CD4-positive, alpha-beta T cell treated with Interleukin-17A for 1 hour (primary cell): ENCODE measurements around the gene VPS26B.
"Not testable (repeated sequence)": the region's sequence is repeated elsewhere in the genome, so short reads cannot be mapped to it uniquely, and the experiment has no call there.

Experiments used
- DNase-seq: peaks from one replicate; pipeline ENCODE4 v3.0.0-alpha.2; 2020

The VPS26B gene

DNA sequence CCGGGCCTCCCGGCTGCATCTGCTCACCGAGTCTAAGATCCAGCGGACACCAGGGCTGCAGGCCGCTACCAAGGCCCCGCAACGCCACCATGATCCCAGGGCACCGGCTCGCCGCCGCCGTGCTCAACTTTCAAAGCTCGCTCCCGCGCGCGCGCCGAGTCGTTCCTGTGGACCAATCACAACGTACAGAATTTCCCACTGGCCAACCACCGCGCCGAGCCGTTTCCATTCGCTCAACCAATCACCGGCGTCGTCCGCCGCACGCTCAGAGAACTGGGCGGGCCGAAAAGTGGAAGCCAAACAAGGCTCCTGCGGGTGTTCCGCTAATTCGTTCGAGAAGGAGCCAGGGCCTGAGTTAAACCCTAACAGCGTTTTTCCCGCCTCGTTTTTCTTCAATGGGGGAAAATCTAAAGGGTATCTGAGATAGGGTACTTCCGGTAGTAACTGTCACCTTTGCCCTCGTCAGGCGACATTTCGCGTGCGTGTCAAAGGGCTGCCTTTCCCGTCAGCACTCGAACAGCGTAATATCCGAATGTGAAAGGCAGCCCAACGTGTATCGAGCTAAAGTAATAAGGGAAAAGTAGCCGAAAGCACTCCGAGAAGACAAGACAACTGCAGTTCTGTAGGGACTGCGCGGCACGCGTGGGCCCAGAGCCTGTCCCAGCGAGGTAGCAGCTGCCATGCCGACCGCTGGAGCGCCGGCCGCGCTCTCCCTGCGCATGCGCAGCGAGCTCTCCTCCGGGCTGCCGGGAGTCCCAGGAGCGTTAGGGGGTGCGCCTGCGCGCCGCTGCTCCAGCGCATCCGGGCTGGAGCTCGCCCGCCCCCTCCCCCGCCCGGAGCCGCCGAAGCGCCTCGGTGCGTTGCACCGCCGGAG, at the start of gene VPS26B, which contains the start of gene NCAPD3:
Gene VPS26B, plus strand, starts transcription at position 836 of the 874 bp plus-strand sequence. CDS start 452 bp downstream, outside the sequence.
Gene NCAPD3, minus strand, starts transcription at position 132 of the 874 bp plus-strand sequence. Its CDS starts 41 bp downstream, at position 91.
- peak; percentile 96 for DNase-seq

DNA sequence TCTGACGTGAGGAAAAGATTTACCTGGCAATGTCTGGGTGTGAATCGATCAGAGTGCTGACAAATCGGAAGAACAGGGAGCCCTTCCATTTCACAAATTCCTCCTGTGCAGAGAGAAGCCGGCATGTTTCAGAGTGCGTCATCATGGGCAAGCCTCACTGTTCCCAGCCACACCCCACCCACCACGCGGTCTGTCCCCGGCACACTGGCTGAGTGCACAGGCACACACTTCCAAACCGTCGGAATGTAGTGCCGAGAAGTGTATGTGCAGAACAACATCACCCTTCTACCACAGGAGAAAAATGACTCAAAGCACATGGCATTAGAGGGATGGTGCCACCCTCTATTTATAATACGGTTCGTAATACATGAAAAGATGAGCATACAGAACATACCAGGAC, 48.2 kb upstream of the VPS26B start:
- no peak for DNase-seq

DNA sequence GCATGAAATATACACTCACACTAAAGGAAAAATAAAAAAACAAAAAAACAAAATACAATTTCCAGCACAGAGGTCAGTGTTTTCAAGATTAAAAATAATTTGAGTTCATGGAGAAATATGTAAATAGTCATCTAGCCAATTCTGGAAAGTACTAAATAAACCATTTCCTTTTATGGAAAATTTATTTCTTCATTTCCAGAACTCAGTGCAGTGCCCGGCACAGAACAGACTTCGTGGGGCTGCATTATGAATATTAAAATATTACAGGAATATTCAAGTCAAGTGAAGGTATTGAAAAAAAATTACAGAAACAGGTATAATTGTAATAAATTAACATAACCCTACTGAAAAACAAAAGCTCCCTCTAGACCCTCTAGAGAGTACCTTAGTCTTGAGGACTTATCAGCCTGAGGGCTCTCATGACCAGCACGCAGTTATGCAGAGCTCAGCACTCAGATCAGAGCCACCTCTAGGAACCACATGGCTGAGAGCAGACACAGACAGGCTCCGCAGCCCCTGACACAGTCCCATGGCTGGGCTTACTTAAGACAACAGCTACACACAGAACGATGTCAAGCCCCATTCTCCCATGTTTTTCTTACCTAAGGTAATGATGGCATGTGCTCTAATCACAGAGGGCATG, 46.3 kb upstream of the VPS26B start:
- DNase-seq, result no peak

DNA sequence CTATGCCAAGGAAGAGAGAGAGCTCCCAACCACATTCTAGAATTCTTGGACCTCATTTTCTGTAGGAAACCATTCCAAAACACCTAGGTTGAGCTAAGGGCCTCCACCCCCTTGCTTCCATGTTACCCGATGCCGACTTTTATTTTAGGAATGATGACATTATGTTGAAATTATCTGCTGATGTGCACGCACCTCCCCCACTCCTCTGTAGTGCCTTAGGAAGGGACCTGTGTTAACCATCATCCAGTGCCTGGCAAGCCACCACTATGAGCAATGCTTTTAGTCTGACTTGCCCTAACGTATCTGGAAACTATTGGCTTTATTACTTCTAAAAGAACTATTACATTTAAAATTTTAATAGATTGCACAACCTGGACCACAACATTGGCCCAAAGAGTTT, 42.8 kb upstream of the VPS26B start:
- DNase-seq, result no peak

DNA sequence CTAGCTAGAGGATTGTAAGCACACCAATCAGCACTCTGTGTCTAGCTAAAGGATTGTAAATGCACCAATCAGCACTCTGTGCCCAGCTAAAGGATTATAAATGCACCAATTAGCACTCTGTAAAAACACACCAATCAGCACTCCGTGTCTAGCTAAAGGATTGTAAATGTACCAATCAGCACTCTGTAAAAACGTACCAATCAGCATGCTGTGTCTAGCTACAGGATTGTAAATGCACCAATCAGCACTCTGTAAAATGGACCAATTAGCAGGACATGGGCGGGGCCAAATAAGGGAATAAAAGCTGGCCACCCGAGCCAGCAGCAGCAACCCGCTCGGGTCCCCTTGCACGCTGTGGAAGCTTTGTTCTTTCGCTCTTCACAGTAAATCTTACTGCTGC, 36.4 kb upstream of the VPS26B start:
- not testable (repeated sequence) for DNase-seq

DNA sequence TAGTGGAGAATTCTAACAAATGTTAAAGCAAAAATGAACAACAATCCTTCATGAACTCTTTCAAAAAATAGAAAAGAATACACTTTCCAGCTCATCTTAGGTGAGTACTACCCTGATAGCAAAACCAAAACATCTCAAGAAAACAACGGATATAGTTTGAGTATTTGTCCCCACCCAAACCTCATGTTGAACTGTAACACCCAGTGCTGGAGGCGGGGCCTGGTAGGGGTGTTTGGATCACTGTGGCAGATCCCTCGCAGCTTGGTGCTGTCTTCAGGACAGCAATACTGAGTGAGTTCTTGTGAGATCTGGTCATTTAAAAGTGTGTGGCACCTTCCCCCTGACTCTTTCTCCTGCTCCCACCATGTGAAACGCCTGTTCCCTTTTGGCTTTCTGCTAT, 27.7 kb upstream of the VPS26B start:
- DNase-seq, result peak; percentile 34

DNA sequence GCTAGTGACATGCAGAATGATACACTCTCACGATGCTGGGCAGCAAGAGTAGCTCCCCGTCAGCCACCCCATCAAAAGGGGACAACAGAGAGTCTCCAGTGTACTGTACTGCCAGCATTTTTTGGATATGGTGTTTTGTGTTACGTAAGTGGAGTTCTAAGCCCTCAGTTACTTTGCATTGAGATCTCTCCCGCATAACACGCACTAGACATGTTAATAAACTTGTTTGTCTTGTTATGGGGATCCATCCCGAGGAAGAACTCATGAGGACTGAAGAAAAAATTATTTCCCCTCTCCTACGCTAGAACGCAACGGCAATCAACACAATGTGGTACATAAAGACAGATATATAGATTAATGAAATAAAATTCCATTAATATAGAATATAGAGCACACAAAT, 24.9 kb upstream of the VPS26B start:
- DNase-seq, result no peak

DNA sequence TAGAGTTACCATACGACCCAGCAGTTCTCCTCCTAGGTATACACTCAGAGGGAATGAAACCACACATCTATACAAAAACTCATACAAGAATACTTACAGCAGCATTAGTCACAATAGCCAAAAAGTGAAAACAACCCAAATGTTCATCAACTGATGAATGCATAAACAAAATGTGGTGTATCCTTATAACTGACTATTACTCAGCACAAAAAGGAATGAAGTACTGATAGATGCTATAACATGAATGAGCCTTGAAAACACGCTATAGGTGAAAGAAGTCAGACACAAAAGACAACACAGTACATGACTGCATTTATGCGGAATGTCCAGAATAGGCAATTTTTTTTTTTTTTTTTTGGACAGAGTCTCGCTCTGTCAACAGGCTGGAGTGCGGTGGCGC, 23.8 kb upstream of the VPS26B start:
- DNase-seq, result no peak

DNA sequence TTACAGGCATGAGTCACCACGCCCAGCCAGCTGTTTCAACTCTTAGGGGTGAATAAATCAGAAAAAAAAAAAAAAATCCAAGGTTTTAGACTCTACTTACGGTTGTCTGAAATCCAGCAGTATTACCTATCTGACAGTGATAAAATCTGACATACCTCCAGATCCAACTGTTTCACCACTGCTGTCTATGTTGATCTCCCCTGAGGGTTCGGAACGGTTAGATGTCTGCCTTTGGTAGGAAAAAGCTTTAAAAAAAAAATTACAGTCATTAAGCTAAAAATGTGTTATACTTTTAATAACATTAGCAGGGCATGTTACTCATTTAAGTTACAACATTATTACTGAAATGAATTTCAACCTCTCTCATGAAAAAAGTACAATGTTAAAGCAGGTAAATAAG, 21.8 kb upstream of the VPS26B start:
- no peak for DNase-seq

DNA sequence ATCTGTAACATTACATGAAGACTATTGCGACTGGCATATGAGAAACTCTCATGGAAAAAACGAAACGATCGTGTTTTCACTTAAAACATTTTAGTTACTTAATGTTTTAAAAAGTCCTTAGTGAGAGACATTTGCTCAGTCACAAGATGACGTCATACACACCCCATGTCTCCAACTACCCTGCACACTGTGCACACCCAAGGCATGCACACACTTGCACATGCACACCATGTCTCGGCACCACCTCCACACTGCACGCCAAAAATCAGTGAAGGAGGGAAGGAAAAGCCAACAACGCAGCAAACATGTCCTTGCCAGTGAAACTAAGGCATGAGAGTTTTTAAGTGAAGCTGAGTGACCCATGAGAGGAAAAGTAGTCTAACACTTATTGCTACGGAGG, 18.7 kb upstream of the VPS26B start:
- DNase-seq, result no peak

DNA sequence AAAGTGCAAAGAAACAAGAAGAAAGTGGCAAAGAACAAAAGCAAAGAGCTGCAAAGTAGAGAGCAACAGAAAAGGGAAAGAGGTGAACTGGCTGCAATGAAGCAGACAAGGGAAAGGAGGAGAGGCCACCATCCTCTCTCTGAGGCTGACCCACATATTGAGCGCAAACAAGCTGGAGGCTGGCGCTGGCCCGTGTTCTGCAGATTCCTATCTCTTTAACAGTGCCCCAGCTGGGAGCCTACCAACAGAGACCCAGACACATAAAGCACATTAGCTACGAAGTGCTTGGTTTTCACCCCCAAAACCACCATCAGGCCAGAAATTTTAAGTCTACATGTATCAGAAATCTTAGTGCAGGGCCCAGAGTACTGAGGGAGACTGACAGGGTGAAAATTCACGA, 18.3 kb upstream of the VPS26B start:
- DNase-seq, result no peak

DNA sequence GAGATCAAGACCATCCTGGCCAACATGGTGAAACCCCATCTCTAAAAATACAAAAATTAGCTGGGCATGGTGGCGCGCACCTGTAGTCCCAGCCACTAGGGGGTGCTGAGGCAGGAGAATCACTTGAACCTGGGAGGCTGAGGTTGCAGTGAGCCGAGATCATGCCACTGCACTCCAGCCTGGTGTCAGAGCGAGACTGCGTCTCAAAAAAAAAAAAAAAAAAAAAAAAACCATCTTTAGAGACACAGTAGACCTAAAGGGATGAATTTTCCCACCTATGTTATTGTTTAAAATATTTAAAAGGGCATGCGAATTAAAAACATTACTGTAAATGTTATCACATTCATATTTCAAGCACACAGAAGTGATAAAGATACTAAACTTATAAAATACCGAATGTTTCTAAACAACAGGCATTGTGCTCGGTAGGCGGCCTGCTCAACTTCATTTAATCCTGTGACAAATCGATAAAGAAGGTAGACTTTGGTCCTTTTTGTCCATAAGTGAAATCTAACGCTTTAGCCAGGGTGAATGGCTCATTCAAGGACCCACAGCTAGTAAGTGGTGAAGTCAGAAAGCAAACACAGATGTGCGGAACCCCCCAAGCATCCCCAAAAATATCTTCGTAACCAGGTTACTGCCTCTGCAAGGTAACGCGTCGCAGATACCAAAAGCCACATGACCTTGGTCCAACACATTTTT, 16.8 kb upstream of the VPS26B start:
- DNase-seq, result peak; percentile 75

DNA sequence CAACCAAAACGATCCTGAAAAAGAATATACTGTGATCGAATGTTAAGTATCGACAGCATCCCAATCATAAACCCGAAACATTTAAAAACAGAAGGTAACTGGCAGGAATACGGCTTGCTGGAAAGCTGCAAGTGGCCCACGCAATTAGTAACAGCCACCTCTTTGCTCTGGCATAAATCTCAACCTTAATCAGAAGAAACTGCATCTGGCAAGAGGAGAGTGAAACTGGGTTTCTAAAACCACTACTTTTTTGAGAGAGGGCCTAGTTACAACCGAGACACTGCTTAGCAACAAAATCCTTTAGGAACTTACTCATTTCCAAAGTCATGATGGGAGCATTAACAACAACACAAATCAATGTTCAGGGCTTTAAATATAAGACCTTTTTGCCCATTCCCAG, 8.6 kb upstream of the VPS26B start:
- DNase-seq, result no peak

DNA sequence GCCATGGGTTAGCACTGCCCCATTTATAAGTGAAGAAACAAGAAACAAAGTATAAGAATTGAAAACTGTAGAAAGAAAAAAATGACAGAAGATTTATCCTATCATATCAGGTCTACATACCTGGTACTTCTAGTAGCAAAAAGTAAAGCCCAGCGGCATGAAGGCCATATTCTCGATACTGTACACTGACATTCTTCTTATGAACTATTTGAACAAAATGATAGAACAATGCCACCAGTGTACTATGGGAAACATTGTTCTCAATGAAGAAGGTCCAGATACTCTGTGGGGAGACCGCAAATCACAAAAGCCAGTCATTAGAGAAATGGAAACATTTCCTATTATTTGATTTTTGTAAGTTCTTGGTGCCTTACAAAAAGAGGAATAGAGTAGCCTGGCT, 7.7 kb upstream of the VPS26B start:
- no peak for DNase-seq

DNA sequence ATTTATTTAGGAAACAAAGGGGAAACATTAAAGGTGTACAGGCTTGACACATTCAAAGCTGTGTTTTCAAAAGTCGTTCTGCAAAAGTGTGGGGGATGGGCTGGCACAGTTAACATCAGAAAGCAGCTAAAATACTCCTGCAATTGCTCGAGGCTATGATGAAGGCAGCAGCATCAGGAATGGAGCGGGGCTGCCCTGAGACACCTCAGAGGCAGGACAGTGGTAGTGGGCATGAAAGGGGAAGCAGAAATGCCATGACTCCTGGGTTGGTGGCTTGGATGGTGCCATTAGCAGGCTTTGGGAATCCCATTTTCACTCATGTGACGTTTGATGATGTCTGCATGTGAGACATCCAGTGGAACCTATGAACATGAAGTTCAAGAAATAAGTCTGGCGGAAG, 1.4 kb upstream of the VPS26B start:
- no peak for DNase-seq

DNA sequence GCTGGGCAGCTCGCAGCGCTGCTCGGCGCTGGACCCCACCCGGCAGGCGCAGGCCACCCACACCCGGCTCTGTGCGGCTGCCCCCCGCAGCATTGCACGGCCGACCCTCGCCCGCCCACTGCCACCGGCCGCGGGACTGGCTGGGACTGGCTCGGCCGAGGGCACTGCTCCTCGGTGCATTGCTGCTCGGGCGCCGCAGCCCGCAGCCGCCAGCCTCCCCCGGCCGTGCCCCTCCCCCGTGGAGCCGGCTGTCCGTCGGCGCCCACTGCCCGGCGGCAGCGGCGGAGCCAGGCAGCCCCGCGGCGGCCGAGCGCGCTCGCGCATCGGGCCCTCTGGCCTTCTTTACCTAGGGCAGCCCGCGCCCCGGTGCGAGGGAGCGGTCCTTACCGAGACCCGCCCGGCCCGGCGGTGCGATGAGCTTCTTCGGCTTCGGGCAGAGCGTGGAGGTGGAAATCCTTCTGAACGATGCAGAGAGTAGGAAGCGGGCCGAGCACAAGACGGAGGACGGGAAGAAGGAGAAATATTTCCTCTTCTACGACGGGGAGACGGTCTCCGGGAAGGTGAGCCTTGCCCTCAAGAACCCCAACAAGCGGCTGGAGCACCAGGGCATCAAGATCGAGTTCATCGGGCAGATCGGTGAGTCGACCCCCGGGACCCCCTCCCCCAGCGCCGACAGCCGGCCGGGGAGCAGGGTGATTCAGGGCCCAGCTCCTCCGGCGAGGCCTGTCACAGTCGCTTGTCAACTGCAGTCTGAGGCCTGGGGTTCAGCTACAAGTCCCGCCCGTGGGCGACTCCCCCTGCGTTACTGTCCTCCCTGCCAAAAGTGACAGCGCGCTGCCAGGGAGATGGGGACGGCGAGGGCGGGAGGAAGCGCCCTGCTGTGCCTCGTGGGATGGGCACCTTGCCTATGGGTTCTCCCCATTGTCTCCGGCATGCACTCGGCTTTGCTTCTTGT, 516 bp downstream of the VPS26B start:
- DNase-seq, result peak; percentile 48

DNA sequence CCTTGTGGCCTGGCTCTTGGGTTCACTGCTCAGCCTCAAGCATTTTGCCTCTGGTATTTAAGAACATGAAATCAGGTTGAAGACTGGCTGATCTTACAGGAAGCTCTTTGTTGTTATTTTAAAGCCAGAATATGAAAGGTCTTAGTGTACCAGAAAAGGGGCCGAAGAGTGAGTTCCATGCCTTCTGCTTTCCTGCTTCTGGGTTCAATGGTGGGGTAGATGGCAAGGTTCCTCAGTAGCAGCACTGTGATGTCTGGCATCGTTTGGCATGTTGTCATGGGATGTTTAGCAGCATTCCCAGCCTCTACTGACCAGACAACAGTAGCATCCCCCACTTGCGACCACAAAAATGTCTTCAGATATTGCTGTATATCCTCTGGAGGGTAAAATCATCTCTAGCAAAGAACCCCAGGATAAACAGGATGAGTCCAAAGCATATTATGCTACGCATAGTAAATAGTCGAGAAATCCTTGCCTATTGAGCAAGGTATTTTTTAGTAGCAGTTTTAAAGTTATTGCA, 2.4 kb downstream of the VPS26B start:
- DNase-seq, result no peak

DNA sequence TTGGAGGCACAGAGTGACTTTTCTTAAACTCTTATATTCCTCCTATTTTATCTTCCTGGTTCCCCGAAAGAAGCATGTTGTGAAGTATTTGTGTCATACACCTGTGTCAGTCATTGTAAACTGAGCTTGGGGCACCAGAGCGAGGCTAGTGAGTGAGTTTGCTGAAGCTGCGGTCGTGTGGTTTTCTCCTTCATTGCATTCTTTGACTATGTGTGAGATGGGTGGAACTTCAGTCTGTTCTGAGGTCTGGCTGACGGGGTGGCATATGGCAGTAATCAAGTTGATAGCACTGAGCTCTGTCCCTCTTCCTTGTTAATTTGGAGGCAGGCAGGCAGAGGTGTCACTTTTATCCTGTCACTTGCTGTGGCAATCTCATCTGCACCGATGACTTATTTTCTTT, 4.2 kb downstream of the VPS26B start:
- DNase-seq, result peak; percentile 42

DNA sequence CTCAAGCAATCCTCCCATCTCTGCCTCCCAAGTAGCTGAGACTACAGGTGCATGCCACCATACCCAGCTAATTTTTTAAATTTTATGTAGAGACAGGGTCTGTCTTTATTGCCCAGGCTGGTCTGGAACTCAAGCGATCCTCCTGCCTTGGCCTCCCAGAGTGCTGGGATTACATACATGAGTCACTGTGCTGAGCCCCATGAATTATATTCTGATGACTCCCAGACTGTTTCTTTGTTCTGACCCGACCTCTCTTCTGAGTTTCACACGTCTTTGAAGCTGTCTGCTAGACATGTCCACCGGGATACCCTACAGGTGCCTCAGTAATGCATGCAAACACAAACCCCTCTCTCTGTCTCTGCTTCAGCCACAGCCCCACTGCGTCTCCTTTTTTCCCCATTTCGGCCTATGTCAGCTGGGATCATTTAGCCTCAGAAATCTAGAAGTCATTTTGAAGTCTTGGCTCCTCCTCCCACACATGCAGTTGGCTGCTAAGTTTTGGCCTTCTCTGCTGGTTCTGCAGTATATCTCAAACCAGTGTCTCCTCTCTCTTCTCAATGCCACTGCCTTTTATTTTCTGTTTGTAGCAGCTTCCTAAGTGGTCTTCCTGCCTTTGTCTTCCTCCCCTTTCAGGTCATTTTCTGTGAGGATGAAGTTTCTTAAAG, 4.8 kb downstream of the VPS26B start:
- no peak for DNase-seq

DNA sequence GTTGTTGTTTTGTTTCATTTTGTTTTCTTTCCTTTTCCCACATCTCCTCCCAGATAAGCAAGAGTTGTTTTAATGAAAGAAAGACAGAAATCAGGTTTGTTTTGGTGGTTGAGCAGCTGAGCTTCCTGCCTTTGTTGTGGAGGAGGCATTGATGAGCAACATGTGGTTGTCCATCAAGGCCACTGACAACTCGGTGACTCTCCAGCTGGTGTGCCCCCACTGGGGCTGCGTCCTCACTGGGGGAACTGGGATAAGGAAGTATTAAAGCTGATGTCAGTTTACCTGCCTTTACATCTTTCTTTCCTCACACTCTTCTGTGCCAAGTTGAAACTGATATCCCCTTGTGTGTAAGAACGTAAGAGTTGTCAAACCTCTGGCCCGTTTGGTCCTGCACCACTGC, 5.9 kb downstream of the VPS26B start:
- no peak for DNase-seq

DNA sequence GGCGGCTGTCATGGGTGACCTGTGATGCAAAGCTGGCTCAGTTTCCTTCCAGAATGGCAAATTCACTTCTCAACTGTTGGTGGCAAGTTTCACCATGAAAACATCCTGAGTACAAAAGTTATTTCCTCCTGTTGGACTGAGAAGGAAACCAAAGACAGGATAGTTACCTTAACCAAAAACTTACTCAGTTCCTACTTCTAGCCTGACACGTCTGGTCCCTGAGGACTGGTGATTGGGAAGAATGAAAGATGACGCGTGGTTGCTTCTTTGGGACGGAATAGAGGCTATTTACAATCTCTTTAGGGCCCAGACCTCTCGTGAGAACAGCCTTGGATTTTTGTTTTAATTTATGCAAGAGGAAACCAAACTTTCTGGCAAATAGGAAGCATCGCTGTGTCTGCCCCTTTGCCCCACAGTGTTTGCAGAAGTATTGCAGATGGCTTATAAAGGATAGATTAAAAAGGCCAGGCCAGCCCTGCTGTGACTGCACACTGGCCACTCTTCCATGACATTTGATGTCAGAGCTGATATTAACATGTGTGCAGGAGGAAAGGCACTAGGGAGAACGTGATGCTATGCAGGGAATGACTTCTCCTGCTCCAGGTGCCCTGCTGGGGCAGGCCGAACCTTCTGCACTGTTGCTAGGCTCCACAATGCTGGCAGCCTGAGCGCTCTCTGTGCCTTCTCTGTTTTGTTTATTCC, 7.6 kb downstream of the VPS26B start:
- no peak for DNase-seq
